ENCODE data around the gene CARD14.

The CARD14 gene

GRCh38 chr17:80169784-80170500, at the start of gene CARD14:
Gene CARD14 (plus strand): TSS chr17:80170030. CDS start chr17:80181439, 11,409 bp downstream.
- Histone ChIP-seq H3F3A (ENCODE audit: low read depth) (no peaks in the 10 kb centered on the region), H3K4me3 (ENCODE audit: low read length, poor library complexity, severe bottlenecking) (no peak within 1 kb of the TSS), H3K27me3 (ENCODE audit: insufficient read depth, low read length, poor library complexity, severe bottlenecking) (no peaks in the 10 kb centered on the region), H3K9me3 (ENCODE audit: insufficient read depth, low read depth, low read length) (no peaks in the 10 kb centered on the region), H3K9me2 (replicated peaks; ENCODE audit: low read depth, low read length) (no peaks in the 10 kb centered on the region), H3K9ac (ENCODE audit: low read depth, low read length, poor library complexity, severe bottlenecking) (no peak within 1 kb of the TSS), H3K4me1 (ENCODE audit: insufficient read depth, low read length, poor library complexity, severe bottlenecking) (no peaks in the 10 kb centered on the region), H2AFZ (ENCODE audit: low read length) (no peak within 1 kb of the TSS), H3K79me2 (ENCODE audit: insufficient read depth, low read length) (no peaks in the 10 kb centered on the region), H3K4me2 (ENCODE audit: low read depth, low read length, poor library complexity, severe bottlenecking) (no peak within 1 kb of the TSS), H3K36me3 (ENCODE audit: insufficient read depth, low read length) (no peaks in the 10 kb centered on the region), H4K20me1 (ENCODE audit: insufficient read depth, low read length, poor library complexity, severe bottlenecking) (no peaks in the 10 kb centered on the region)
- TF ChIP-seq EZH2phosphoT487 (IDR thresholded peaks at IDR 0.05; ENCODE audit: borderline replicate concordance) (no peak), CTCF (conservative IDR thresholded peaks at IDR 0.05; ENCODE audit: low read length) (no peak)

DNA sequence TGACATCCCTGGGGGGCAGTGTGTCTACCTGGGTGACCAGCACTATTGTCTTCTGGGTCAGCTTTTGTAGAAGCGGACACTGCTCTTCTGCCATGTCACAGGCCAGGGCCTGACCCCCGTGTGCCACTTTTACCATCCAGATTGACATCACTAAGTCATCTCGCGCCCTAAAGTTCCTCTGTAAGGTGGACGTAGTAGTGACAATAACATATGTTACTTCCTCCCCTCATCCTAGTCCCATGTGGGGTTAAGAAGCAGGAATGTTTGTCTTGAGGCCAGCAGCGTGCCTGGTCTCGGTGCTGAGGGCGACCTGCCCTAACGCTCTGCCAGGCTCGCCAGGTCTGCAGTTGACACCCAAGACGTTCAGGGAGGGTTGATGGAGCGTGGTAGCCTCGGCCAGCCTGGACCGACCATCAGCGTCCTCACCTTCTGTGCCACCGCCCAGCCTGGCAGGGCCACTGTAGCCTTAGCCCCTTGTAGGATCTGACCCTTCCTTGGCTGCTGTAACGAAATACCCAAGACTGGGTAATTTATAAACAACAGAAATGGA, 47.7 kb upstream of the CARD14 start:
- H3K4me1 ChIP-seq (ENCODE audit: insufficient read depth, low read length, poor library complexity, severe bottlenecking) = no peaks in the 10 kb centered on the region
- no peak overlapping the region for H2AFZ ChIP-seq (ENCODE audit: low read length)
- no peak overlapping the region for H3K4me3 ChIP-seq (ENCODE audit: low read length, poor library complexity, severe bottlenecking)
- H3K79me2 ChIP-seq (ENCODE audit: insufficient read depth, low read length) = no peaks in the 10 kb centered on the region
- no peaks in the 10 kb centered on the region for H3K36me3 ChIP-seq (ENCODE audit: insufficient read depth, low read length)
- no peaks in the 10 kb centered on the region for H3K9me3 ChIP-seq (ENCODE audit: insufficient read depth, low read depth, low read length)
- no peaks in the 10 kb centered on the region for H3K9me2 ChIP-seq (replicated peaks; ENCODE audit: low read depth, low read length)
- no peaks in the 10 kb centered on the region for H3F3A ChIP-seq (ENCODE audit: low read depth)
- H3K4me2 ChIP-seq (ENCODE audit: low read depth, low read length, poor library complexity, severe bottlenecking) = no peak overlapping the region
- no peak for TF ChIP-seq CTCF (conservative IDR thresholded peaks at IDR 0.05; ENCODE audit: low read length)
- TF ChIP-seq EZH2phosphoT487 (IDR thresholded peaks at IDR 0.05; ENCODE audit: borderline replicate concordance) = no peak
- H3K9ac ChIP-seq (ENCODE audit: low read depth, low read length, poor library complexity, severe bottlenecking) = no peak overlapping the region
- H3K27me3 ChIP-seq (ENCODE audit: insufficient read depth, low read length, poor library complexity, severe bottlenecking) = no peaks in the 10 kb centered on the region
- no peaks in the 10 kb centered on the region for H4K20me1 ChIP-seq (ENCODE audit: insufficient read depth, low read length, poor library complexity, severe bottlenecking)

GRCh38 chr17:80122926-80123505, 46.8 kb upstream of the CARD14 start:
- H3K9ac ChIP-seq (ENCODE audit: low read depth, low read length, poor library complexity, severe bottlenecking) = no peak overlapping the region
- TF ChIP-seq CTCF (conservative IDR thresholded peaks at IDR 0.05; ENCODE audit: low read length) (no peak), EZH2phosphoT487 (IDR thresholded peaks at IDR 0.05; ENCODE audit: borderline replicate concordance) (no peak)
- no peaks in the 10 kb centered on the region for H3K36me3 ChIP-seq (ENCODE audit: insufficient read depth, low read length)

More at GRCh38 chr17:80122926-80123505, 46.8 kb upstream of the CARD14 start:
- Histone ChIP-seq H3K27me3 (ENCODE audit: insufficient read depth, low read length, poor library complexity, severe bottlenecking) (no peaks in the 10 kb centered on the region), H3K4me2 (ENCODE audit: low read depth, low read length, poor library complexity, severe bottlenecking) (no peak overlapping the region), H3K4me1 (ENCODE audit: insufficient read depth, low read length, poor library complexity, severe bottlenecking) (no peaks in the 10 kb centered on the region), H3K9me3 (ENCODE audit: insufficient read depth, low read depth, low read length) (no peaks in the 10 kb centered on the region), H3K79me2 (ENCODE audit: insufficient read depth, low read length) (no peaks in the 10 kb centered on the region), H2AFZ (ENCODE audit: low read length) (no peak overlapping the region), H3K4me3 (ENCODE audit: low read length, poor library complexity, severe bottlenecking) (no peak overlapping the region), H4K20me1 (ENCODE audit: insufficient read depth, low read length, poor library complexity, severe bottlenecking) (no peaks in the 10 kb centered on the region), H3K9me2 (replicated peaks; ENCODE audit: low read depth, low read length) (no peaks in the 10 kb centered on the region), H3F3A (ENCODE audit: low read depth) (no peaks in the 10 kb centered on the region)
